ENCODE results near the gene CGB3.
"Not testable (repeated sequence)": the region's sequence is repeated elsewhere in the genome, so short reads cannot be mapped to it uniquely, and the experiment has no call there.

Gene CGB3

DNA sequence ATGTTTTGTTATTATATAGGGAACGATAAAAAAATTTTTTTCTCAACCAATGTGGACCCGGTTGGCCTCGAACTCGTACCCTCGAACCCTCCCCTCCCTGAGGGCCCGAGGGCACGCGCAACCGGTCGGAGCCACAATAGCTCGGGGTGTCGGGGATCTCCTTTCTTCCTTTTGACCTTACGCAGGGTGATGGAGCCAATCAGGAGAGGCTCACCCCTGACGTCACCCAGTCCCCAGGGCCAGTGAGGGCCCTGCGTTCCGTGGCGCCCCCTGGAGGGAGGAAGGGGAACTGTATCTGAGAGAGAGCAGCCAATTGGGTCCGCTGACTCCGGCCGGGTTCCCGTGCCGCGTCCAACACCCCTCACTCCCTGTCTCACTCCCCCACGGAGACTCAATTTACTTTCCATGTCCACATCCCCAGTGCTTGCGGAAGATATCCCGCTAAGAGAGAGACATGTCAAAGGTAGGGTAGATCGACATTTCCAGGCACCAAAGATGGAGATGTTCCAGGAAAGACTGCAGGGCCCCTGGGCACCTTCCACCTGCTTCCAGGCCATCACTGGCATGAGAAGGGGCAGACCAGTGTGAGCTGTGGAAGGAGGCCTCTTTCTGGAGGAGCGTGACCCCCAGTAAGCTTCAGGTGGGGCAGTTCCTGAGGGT is 7.6 kb upstream of the CGB3 start, which contains the start of gene CGB2:
CGB2 (plus strand) TSS at position 249 of the 660 bp plus-strand sequence; CDS start at position 455, 206 bp downstream.
- not testable (repeated sequence) for H3F3A ChIP-seq (ENCODE audit: insufficient read depth, low read length); H2AFZ ChIP-seq (ENCODE audit: low read length); H3K4me3 ChIP-seq (ENCODE audit: low read length); H3K4me2 ChIP-seq (ENCODE audit: low read depth, low read length); DNase-seq; H3K27ac ChIP-seq (ENCODE audit: low read length); H3K4me1 ChIP-seq (ENCODE audit: low read length); H3K79me2 ChIP-seq (ENCODE audit: low read length); H3K9me3 ChIP-seq (replicated peaks; ENCODE audit: insufficient read depth, low read length); H3K27me3 ChIP-seq (replicated peaks; ENCODE audit: insufficient read depth, low read length); H4K20me1 ChIP-seq (ENCODE audit: insufficient read depth, low read length); H3K9ac ChIP-seq (ENCODE audit: low read length); H3K9me2 ChIP-seq (replicated peaks; ENCODE audit: insufficient read depth, low read length); H3K36me3 ChIP-seq (replicated peaks; ENCODE audit: insufficient read depth, low read length)
- TF ChIP-seq, protein P1, sequence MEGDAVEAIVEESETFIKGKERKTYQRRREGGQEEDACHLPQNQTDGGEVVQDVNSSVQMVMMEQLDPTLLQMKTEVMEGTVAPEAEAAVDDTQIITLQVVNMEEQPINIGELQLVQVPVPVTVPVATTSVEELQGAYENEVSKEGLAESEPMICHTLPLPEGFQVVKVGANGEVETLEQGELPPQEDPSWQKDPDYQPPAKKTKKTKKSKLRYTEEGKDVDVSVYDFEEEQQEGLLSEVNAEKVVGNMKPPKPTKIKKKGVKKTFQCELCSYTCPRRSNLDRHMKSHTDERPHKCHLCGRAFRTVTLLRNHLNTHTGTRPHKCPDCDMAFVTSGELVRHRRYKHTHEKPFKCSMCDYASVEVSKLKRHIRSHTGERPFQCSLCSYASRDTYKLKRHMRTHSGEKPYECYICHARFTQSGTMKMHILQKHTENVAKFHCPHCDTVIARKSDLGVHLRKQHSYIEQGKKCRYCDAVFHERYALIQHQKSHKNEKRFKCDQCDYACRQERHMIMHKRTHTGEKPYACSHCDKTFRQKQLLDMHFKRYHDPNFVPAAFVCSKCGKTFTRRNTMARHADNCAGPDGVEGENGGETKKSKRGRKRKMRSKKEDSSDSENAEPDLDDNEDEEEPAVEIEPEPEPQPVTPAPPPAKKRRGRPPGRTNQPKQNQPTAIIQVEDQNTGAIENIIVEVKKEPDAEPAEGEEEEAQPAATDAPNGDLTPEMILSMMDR (IDR thresholded peaks at IDR 0.05; ENCODE audit: low read length), result peak; percentile 29

DNA sequence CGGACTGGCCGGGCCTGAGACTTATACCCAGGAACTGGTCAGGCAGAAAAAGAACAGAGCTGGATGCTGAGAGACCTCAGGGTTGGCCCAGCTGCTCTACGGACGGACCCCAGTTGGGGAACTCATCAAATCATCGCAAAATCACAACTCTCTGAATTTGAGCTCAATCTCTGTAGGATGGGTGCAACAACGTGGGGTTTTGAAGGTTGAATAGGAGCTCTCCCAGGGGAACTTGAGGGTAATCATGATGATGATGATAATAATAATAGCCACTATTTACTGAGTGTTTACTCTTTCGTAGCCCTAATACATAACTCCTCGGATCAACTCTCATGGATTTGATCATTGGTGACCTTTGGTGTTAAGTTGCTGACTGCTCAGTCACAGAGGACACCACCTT is 6.2 kb upstream of the CGB3 start:
- H2AFZ ChIP-seq (ENCODE audit: low read length); H3K4me3 ChIP-seq (ENCODE audit: low read length); DNase-seq; H3K27me3 ChIP-seq (replicated peaks; ENCODE audit: insufficient read depth, low read length); H3K4me1 ChIP-seq (ENCODE audit: low read length); H3K9me2 ChIP-seq (replicated peaks; ENCODE audit: insufficient read depth, low read length); H3K36me3 ChIP-seq (replicated peaks; ENCODE audit: insufficient read depth, low read length); H3F3A ChIP-seq (ENCODE audit: insufficient read depth, low read length); H3K4me2 ChIP-seq (ENCODE audit: low read depth, low read length); H3K79me2 ChIP-seq (ENCODE audit: low read length); H3K27ac ChIP-seq (ENCODE audit: low read length); H3K9ac ChIP-seq (ENCODE audit: low read length); H3K9me3 ChIP-seq (replicated peaks; ENCODE audit: insufficient read depth, low read length); H4K20me1 ChIP-seq (ENCODE audit: insufficient read depth, low read length): not testable (repeated sequence)

DNA sequence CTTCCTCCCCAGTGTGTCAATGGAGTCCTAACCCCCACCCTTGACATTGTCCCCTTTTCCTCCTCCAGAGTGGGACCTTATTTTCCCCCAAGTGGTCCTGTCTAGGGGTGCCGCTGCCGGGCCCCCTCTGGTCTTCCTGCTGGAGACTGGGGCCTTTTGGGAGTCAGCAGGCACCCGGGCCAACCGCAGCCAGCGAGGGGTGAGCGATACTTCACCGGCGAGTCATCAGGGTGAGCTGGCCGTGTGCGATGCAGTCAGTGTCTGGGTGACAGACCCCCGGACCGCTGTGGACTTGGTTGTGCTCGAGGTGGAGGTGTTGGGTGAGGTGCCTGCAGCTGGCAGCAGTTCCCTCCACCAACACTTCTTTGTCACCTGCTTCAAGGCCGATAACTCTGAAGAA is 5.6 kb upstream of the CGB3 start:
- DNase-seq; H3K36me3 ChIP-seq (replicated peaks; ENCODE audit: insufficient read depth, low read length); H3K4me3 ChIP-seq (ENCODE audit: low read length); H3K9ac ChIP-seq (ENCODE audit: low read length); H3K4me1 ChIP-seq (ENCODE audit: low read length); H3K27me3 ChIP-seq (replicated peaks; ENCODE audit: insufficient read depth, low read length); H3K9me2 ChIP-seq (replicated peaks; ENCODE audit: insufficient read depth, low read length); H3F3A ChIP-seq (ENCODE audit: insufficient read depth, low read length); H3K27ac ChIP-seq (ENCODE audit: low read length); H4K20me1 ChIP-seq (ENCODE audit: insufficient read depth, low read length); H3K9me3 ChIP-seq (replicated peaks; ENCODE audit: insufficient read depth, low read length); H3K79me2 ChIP-seq (ENCODE audit: low read length); H3K4me2 ChIP-seq (ENCODE audit: low read depth, low read length); H2AFZ ChIP-seq (ENCODE audit: low read length): not testable (repeated sequence)

DNA sequence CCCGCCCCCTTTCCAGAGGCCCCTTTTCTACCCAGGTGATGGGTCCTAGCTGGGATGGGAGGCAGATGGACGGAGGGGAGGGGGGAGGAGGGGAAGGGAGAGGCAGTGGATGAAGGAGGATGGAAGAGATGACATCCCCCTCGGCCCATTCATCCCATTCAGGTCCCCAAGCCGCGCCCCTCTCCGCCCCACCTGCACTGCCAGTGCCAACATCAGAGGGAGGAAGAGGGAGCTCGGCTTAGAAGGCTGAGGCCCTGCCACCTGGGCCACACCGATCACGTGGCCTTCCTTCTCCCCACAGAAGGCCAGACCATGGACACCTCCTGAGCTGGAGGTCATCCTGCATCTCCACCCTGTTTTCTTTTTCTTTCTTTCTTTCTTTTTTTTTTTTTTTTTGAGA is 4.6 kb upstream of the CGB3 start:
- not testable (repeated sequence) for DNase-seq; H3K4me1 ChIP-seq (ENCODE audit: low read length); H2AFZ ChIP-seq (ENCODE audit: low read length); H3K36me3 ChIP-seq (replicated peaks; ENCODE audit: insufficient read depth, low read length); H3K9me3 ChIP-seq (replicated peaks; ENCODE audit: insufficient read depth, low read length); H3K27ac ChIP-seq (ENCODE audit: low read length); H3K4me2 ChIP-seq (ENCODE audit: low read depth, low read length); H3K4me3 ChIP-seq (ENCODE audit: low read length); H3K79me2 ChIP-seq (ENCODE audit: low read length); H3K9ac ChIP-seq (ENCODE audit: low read length); H3F3A ChIP-seq (ENCODE audit: insufficient read depth, low read length); H3K9me2 ChIP-seq (replicated peaks; ENCODE audit: insufficient read depth, low read length); H4K20me1 ChIP-seq (ENCODE audit: insufficient read depth, low read length); H3K27me3 ChIP-seq (replicated peaks; ENCODE audit: insufficient read depth, low read length)

DNA sequence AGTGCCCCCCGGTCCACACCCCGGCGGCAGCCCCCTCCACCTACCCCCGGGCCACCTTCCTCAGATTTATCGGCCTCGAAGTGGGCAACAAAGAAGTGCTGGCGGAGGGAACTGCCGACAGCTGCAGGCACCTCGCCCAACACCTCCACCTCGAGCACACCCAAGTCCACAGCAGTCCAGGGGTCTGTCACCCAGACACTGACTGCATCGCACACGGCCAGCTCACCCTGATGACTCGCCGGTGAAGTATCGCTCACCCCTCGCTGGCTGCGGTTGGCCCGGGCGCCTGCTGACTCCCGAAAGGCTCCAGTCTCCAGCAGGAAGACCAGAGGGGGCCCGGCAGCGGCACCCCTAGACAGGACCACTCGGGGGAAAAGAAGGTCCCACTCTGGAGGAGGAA is 1.5 kb upstream of the CGB3 start:
- H3K9ac ChIP-seq (ENCODE audit: low read length); H3K4me2 ChIP-seq (ENCODE audit: low read depth, low read length); DNase-seq; H3K9me2 ChIP-seq (replicated peaks; ENCODE audit: insufficient read depth, low read length); H3K4me1 ChIP-seq (ENCODE audit: low read length); H3K79me2 ChIP-seq (ENCODE audit: low read length); H3K4me3 ChIP-seq (ENCODE audit: low read length); H3K27ac ChIP-seq (ENCODE audit: low read length); H3K36me3 ChIP-seq (replicated peaks; ENCODE audit: insufficient read depth, low read length); H4K20me1 ChIP-seq (ENCODE audit: insufficient read depth, low read length); H3F3A ChIP-seq (ENCODE audit: insufficient read depth, low read length); H3K9me3 ChIP-seq (replicated peaks; ENCODE audit: insufficient read depth, low read length); H2AFZ ChIP-seq (ENCODE audit: low read length): not testable (repeated sequence)
- H3K27me3 ChIP-seq (replicated peaks; ENCODE audit: insufficient read depth, low read length), result peaks cover 12% of the 10 kb centered on the region; the same call in 1 of the 2 replicates

DNA sequence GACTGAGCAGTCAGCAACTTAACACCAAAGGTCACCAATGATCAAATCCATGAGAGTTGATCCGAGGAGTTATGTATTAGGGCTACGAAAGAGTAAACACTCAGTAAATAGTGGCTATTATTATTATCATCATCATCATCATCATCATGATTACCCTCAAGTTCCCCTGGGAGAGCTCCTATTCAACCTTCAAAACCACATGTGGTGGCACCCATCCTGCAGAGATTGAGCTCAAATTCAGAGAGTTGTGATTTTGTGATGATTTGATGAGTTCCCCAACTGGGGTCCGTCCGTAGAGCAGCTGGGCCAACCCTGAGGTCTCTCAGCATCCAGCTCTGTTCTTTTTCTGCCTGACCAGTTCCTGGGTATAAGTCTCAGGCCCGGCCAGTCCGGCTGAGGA is 955 bp upstream of the CGB3 start:
- H3F3A ChIP-seq (ENCODE audit: insufficient read depth, low read length), result not testable (repeated sequence)

More for the DNA sequence above, 955 bp upstream of the CGB3 start:
- H3K27ac ChIP-seq (ENCODE audit: low read length); H3K36me3 ChIP-seq (replicated peaks; ENCODE audit: insufficient read depth, low read length); DNase-seq; H4K20me1 ChIP-seq (ENCODE audit: insufficient read depth, low read length); H3K9me3 ChIP-seq (replicated peaks; ENCODE audit: insufficient read depth, low read length); H3K4me1 ChIP-seq (ENCODE audit: low read length); H2AFZ ChIP-seq (ENCODE audit: low read length); H3K79me2 ChIP-seq (ENCODE audit: low read length); H3K4me3 ChIP-seq (ENCODE audit: low read length); H3K4me2 ChIP-seq (ENCODE audit: low read depth, low read length); H3K9me2 ChIP-seq (replicated peaks; ENCODE audit: insufficient read depth, low read length); H3K9ac ChIP-seq (ENCODE audit: low read length): not testable (repeated sequence)
- H3K27me3 ChIP-seq (replicated peaks; ENCODE audit: insufficient read depth, low read length), result peaks cover 17% of the 10 kb centered on the region; the same call in 1 of the 2 replicates
